Measurements from ENCODE around the gene EPYC.

- TF ChIP-seq HMGXB4 (CRISPR knock-in tag; IDR thresholded peaks at IDR 0.05; ENCODE audit: borderline replicate concordance in 1 of 2, low read depth in 1 of 2), result no peak
- no peak for TF ChIP-seq ZBTB2 (CRISPR knock-in tag; IDR thresholded peaks at IDR 0.05; ENCODE audit: low read depth)
- no peak for TF ChIP-seq RFXANK (CRISPR knock-in tag; IDR thresholded peaks at IDR 0.05)
- TF ChIP-seq GABPB1 (CRISPR knock-in tag; IDR thresholded peaks at IDR 0.05), result no peak
- no peak for TF ChIP-seq DR1 (CRISPR knock-in tag; IDR thresholded peaks at IDR 0.05)
- no peak for TF ChIP-seq CTCF (CRISPR knock-in tag; IDR thresholded peaks at IDR 0.05)
Observed at GRCh38 chr12:90964616-90965015, 40.2 kb downstream of the EPYC start.
